WI38 (cell line): ENCODE results near the gene PEPD.
"Not testable (repeated sequence)": the region's sequence is repeated elsewhere in the genome, so short reads cannot be mapped to it uniquely, and the experiment has no call there.

Source experiments
- H3K4me3 ChIP-seq: 2 replicates; pipeline ENCODE4 v1.5.1; 2011; ENCODE audit warnings: low read depth, mild to moderate bottlenecking, control low read depth, low read length
- CTCF ChIP-seq: IDR thresholded peaks from 2 replicates; pipeline ENCODE4 v1.5.1; 2012; ENCODE audit warnings: low read depth, mild to moderate bottlenecking, control low read depth, low read length

The PEPD gene

DNA sequence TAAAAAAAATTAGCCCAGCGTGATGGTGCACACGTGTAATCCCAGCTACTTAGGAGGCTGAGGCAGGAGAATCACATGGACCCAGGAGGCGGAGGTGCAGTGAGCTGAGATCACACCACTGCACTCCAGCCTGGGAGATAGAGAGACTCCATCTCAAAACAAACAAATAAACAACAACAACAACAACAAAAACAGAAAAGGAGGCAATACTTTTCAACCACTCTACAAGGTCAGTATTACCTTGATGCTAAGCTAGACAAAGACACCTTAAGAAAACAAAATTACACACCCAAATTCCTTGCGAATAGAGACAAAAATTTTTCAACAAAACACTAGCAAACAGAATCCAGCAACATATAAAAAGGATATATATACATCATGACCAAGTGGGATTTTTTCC lies 39.7 kb downstream of the PEPD start:
- TF ChIP-seq CTCF: no peak
- no peak overlapping the region for H3K4me3 ChIP-seq

DNA sequence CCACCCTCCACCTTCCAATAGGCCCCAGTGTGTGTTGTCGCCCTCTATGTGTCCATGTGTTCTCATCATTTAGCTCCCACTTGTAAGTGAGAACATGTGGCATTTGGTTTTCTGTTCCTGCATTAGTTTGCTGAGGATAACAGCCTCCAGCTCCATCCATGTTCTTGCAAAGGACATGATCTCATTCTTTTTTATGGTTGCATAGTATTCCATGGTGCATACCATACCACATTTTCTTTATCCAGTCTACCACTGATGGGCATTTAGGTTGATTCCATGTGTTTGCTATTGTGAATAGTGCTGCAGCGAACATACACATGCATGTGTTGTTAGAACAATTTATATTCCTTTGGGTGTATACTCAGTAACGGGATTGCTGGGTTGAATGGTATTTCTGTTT lies 42.0 kb downstream of the PEPD start:
- H3K4me3 ChIP-seq: not testable (repeated sequence)

GRCh38 chr19:33477781-33478180 lies 43.8 kb downstream of the PEPD start:
- TF ChIP-seq CTCF: no peak
- H3K4me3 ChIP-seq: no peak overlapping the region

GRCh38 chr19:33476151-33476707 lies 45.4 kb downstream of the PEPD start:
- no peak for TF ChIP-seq CTCF
- H3K4me3 ChIP-seq: no peak overlapping the region

DNA sequence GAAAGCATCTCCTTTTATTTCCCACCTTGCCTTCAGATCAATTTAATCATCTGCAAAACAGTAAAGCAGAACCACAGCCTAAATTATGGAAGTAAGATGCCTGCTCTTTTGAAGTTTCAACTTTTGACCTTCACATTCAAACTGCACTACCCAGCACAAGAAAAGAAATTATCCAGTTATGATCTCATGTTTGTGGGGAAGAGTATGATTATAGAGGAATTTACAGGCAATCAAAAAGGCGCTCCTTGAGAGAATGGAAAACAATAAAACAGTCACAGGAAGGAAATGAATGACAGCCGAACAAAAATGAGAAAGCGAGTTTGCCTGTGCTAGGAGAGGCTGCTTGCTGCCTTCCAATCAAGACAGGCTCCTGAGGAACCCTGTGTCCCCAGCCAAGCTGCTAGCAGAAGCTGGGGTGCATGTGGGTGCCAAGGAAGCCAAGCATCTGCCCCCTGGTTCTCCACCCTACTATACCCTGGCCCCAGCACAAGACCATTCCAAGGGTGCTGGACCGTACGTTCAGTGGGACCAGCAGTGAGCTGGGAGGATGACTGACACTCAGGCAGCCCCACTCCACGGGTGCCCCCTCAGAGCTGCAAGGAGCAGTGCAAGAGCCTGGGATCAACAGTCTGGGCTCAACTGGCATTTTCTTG lies 47.8 kb downstream of the PEPD start:
- no peak overlapping the region for H3K4me3 ChIP-seq
- TF ChIP-seq CTCF: no peak

DNA sequence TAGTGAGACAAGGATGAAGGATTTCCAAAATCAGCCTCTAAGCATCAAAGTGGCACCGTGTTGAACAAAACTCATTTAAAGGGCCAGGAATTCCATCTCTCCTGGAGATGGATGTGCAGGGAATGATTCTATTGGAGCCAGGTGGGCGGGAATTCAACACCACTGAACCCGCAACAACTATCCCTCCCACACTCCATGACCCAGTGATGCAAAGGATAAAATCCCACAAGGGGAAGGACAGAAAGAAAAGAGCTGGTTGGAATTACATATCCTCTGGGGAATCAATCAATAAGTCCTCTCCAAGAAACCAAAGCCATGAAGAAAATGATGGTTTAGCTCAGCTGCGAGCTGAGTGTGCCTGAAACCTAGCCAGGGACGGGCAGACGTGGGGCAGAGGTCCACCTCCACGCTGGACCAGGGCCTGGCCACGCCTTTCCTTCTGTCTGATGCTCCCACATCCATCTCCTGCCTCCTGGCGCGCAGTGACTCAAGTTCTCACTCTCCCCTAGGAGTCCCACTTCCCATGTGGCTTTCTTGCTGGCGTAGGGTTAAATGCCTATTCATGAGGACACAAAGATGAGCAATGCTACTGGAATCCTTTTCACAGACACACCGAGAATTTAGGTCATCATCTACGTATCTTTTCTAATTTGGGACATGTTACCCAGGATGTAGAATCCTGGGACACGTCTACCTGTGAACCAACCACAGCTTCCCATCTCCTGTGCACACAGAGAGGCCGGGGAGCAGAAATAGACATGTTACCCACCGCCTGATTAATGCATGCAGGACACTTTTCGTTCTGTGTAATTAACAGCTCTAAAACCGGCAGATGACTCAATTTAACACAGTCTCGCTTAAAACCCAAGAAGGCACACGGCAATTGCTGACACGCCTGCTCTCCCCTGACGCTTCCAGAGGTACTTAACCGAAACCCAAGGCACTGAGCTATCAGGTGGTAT lies 48.6 kb downstream of the PEPD start:
- no peak overlapping the region for H3K4me3 ChIP-seq
- no peak for TF ChIP-seq CTCF

DNA sequence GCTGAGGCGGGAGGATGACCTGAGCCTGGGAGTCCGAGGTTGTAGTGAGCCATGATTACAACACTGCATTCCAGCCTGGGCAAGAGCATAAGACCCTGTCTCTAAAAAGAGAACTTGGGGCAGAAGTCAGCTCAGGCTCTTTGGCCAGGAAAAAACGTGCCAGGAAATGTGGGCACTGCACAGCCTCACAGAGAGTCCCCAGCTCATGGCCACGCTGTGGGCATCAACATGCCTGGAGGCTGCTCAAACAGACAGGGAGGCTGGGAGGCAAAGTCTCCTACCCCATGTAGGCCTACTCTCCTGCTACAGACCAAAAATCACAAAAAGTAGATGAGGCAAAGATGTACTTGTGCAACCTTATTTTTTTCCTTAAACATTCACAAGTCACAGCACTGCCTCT lies 49.4 kb downstream of the PEPD start:
- H3K4me3 ChIP-seq: no peak overlapping the region
- TF ChIP-seq CTCF: no peak
